ENCODE measurements around the gene PLEKHG7. TPM values are rescaled to one million over a fixed set of nuclear protein-coding genes. Genes with fewer than 3 reads are reported as not detected.
"Not testable (repeated sequence)": the region's sequence is repeated elsewhere in the genome, so short reads cannot be mapped to it uniquely, and the experiment has no call there.

Gene PLEKHG7
- total RNA-seq, 1 donor from 2014 or later, result not detected

DNA sequence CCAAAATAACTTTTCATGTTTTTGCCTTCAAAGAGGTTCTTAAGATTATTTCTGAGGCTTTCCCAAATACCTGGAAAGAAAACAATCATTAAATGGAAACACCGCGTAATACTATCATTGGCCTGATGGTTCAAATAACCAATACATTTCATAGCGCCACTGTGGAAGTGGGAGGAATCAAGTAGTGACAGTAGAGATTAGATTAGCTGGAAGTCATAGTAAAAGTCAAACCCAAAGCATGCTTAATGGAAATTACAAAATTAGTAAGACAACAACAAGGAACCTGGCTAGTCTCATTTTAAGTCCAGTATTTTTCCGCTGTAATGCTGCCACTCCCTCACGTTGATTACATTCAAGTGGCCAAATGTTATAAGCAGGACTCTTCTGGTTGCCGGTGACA lies 41.5 kb upstream of the PLEKHG7 start:
- H3K4me3 ChIP-seq (ENCODE audit: low read depth, low read length), result no peak overlapping the region
- DNase-seq (ENCODE audit: low read depth) (no peak), FAIRE-seq (no peak)
- no peaks in the 10 kb centered on the region for H3K27me3 ChIP-seq (ENCODE audit: control insufficient read depth, insufficient read depth, low read length)
- TF ChIP-seq, protein P1, sequence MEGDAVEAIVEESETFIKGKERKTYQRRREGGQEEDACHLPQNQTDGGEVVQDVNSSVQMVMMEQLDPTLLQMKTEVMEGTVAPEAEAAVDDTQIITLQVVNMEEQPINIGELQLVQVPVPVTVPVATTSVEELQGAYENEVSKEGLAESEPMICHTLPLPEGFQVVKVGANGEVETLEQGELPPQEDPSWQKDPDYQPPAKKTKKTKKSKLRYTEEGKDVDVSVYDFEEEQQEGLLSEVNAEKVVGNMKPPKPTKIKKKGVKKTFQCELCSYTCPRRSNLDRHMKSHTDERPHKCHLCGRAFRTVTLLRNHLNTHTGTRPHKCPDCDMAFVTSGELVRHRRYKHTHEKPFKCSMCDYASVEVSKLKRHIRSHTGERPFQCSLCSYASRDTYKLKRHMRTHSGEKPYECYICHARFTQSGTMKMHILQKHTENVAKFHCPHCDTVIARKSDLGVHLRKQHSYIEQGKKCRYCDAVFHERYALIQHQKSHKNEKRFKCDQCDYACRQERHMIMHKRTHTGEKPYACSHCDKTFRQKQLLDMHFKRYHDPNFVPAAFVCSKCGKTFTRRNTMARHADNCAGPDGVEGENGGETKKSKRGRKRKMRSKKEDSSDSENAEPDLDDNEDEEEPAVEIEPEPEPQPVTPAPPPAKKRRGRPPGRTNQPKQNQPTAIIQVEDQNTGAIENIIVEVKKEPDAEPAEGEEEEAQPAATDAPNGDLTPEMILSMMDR (IDR thresholded peaks at IDR 0.05; ENCODE audit: insufficient read depth, low read length, severe bottlenecking), result no peak
- H3K36me3 ChIP-seq (ENCODE audit: control insufficient read depth, insufficient read depth, low read length), result no peaks in the 10 kb centered on the region

DNA sequence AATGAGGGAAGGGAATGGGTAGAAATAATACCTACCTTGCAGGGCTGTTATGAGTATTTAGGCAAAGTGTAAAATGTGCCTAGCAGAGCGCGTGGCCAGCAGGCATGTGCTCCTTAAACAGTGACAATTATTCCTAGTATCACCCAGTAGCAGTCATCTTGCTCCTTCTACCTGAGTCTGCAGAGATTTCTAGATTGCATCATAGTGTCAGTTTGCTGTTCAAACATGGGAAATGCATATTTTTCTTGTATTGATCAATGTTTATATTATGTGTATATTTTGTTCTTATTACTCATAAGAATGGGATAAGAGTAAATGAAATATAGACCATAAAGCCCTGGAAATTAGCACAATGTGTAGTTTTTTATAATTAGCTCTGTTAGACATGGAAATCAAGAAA lies 37.3 kb upstream of the PLEKHG7 start:
- Histone ChIP-seq H3K36me3 (ENCODE audit: control insufficient read depth, insufficient read depth, low read length) (no peaks in the 10 kb centered on the region), H3K27me3 (ENCODE audit: control insufficient read depth, insufficient read depth, low read length) (no peaks in the 10 kb centered on the region), H3K4me3 (ENCODE audit: low read depth, low read length) (no peak overlapping the region)
- DNase-seq (ENCODE audit: low read depth) (no peak), FAIRE-seq (no peak)
- TF ChIP-seq, protein P1 (IDR thresholded peaks at IDR 0.05; ENCODE audit: insufficient read depth, low read length, severe bottlenecking), result no peak

DNA sequence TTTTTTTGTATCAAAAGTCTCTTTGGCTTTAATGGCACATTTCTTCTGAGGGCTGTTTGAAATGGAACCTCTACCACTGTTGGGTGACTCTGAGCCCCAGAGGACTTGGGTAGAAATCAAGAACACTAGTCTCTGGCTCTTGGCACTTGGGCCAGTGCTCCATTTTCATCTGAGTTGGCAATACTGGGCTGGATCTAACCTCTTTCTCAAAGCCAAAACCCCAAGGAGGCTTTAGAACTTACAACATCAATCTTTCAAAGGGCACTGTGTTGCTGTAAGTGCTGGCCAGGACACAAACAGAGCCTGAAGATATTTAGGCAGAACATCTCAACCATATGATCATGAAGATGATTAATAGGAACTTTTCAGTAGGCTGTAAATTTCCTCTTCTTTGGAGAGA lies 34.0 kb upstream of the PLEKHG7 start:
- no peak for DNase-seq (ENCODE audit: low read depth)
- Histone ChIP-seq H3K27me3 (ENCODE audit: control insufficient read depth, insufficient read depth, low read length) (no peaks in the 10 kb centered on the region), H3K4me3 (ENCODE audit: low read depth, low read length) (no peak overlapping the region), H3K36me3 (ENCODE audit: control insufficient read depth, insufficient read depth, low read length) (no peaks in the 10 kb centered on the region)
- TF ChIP-seq, protein P1 (IDR thresholded peaks at IDR 0.05; ENCODE audit: insufficient read depth, low read length, severe bottlenecking), result no peak
- no peak for FAIRE-seq

DNA sequence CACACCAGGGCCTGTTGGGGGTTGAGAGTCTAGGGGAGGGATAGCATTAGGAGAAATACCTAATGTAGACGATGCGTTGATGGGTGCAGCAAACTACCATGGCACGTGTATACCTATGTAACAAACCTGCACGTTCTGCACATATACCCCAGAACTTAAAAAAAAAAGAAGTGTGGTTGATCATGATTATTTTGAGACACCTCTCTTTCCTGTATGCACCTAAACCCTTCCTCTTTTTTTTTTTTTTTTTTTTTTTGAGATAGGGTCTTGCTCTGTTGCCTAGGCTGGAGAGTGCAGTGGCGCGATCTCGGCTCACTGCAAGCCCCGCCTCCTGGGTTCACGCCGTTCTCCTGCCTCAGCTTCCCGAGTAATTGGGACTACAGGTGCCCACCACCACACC lies 31.3 kb upstream of the PLEKHG7 start:
- FAIRE-seq; H3K4me3 ChIP-seq (ENCODE audit: low read depth, low read length); H3K36me3 ChIP-seq (ENCODE audit: control insufficient read depth, insufficient read depth, low read length); H3K27me3 ChIP-seq (ENCODE audit: control insufficient read depth, insufficient read depth, low read length); DNase-seq (ENCODE audit: low read depth): not testable (repeated sequence)

DNA sequence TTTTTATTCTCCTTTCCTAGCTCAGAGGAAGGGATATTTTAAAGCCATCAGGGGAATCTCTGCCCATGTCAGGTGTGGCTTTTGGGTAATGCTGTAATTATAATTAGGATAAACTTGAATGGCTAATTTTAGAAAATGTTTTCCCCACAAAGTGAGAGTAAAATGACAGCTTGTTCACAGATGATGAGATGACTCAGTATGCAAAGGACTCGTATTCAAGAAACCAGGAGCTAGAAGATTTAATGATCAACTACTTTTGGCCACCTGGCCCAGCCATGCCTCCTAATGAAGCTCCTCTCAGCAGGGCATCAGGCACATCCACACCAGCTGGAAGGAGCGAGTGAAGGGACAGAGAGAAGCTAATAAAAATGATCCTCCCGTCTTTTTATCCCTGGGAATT lies 29.0 kb upstream of the PLEKHG7 start:
- Histone ChIP-seq H3K36me3 (ENCODE audit: control insufficient read depth, insufficient read depth, low read length) (no peaks in the 10 kb centered on the region), H3K4me3 (ENCODE audit: low read depth, low read length) (no peak overlapping the region), H3K27me3 (ENCODE audit: control insufficient read depth, insufficient read depth, low read length) (no peaks in the 10 kb centered on the region)
- DNase-seq (ENCODE audit: low read depth) (no peak), FAIRE-seq (no peak)
- TF ChIP-seq, protein P1 (IDR thresholded peaks at IDR 0.05; ENCODE audit: insufficient read depth, low read length, severe bottlenecking), result no peak

DNA sequence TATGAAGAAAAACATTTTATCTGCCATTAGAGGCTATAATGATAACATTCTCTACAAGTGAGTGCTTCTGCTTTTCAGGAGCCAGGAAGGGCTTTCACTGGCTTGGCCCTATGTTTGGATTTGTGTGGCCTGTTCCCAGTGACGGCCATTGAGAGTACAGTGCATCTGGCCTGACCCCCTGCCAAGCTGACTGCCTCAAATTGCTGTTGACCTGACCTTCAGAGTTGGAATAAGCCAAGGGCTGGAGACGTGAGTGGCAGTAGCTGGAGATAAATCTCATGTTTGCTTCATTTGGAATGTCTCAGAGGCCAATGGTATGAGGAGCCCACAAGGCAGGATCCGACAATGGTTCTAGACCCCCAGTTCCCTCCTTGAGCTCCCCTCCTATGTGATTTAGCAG lies 28.3 kb upstream of the PLEKHG7 start:
- TF ChIP-seq, protein P1 (IDR thresholded peaks at IDR 0.05; ENCODE audit: insufficient read depth, low read length, severe bottlenecking), result no peak
- FAIRE-seq (peak; percentile 18), DNase-seq (ENCODE audit: low read depth) (no peak)
- Histone ChIP-seq H3K4me3 (ENCODE audit: low read depth, low read length) (no peak overlapping the region), H3K27me3 (ENCODE audit: control insufficient read depth, insufficient read depth, low read length) (no peaks in the 10 kb centered on the region), H3K36me3 (ENCODE audit: control insufficient read depth, insufficient read depth, low read length) (no peaks in the 10 kb centered on the region)
